DOHH2 (cell line): ENCODE results near the gene HIVEP3.

Experiments used
- EZH2phosphoT487 ChIP-seq: fragments of 200-600 bp; sonication (generic); IDR thresholded peaks from 2 replicates; pipeline ENCODE4 v1.6.1; 2017; ENCODE audit warnings: borderline replicate concordance, mild to moderate bottlenecking, antibody characterized with exemption, low read length, moderate library complexity, mixed read lengths
- TF ChIP-seq, protein P1 (sequence below): fragments of 200-600 bp; sonication (generic); IDR thresholded peaks from one replicate; pipeline ENCODE4 v1.5.1; 2014; ENCODE audit warnings: antibody characterized with exemption, mild to moderate bottlenecking, low read depth, low read length; ENCODE audit not compliant: poor library complexity, severe bottlenecking

DNA sequence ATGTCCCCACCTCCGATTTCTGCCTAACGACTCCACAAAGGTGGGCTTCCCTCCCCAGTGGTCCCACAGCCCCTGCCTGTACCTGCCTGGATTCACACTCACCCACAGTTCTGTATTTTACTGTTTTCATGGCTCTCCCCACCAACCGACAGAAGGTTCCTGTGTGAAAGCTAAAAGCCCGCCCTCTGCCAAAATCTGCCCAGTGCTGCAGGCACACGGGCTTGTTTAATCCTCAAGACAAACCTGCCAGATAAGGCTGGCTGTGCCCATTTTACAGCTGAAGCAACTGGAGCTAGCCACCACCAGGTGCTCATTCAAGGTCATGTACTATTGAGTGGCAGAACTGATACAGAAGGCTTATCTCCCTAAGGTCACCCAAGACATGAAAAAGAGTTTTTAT lies 114.5 kb downstream of the HIVEP3 start:
- TF ChIP-seq, protein P1, sequence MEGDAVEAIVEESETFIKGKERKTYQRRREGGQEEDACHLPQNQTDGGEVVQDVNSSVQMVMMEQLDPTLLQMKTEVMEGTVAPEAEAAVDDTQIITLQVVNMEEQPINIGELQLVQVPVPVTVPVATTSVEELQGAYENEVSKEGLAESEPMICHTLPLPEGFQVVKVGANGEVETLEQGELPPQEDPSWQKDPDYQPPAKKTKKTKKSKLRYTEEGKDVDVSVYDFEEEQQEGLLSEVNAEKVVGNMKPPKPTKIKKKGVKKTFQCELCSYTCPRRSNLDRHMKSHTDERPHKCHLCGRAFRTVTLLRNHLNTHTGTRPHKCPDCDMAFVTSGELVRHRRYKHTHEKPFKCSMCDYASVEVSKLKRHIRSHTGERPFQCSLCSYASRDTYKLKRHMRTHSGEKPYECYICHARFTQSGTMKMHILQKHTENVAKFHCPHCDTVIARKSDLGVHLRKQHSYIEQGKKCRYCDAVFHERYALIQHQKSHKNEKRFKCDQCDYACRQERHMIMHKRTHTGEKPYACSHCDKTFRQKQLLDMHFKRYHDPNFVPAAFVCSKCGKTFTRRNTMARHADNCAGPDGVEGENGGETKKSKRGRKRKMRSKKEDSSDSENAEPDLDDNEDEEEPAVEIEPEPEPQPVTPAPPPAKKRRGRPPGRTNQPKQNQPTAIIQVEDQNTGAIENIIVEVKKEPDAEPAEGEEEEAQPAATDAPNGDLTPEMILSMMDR = no peak
- TF ChIP-seq EZH2phosphoT487 = no peak
